Loucy (cell line): ENCODE results near the gene ENDOG.

Source experiments
- H2AFZ ChIP-seq: fragments of 200-600 bp; sonication (generic); 2 replicates; pipeline ENCODE4 v1.6.0; 2016; ENCODE audit warnings: antibody characterized with exemption, mild to moderate bottlenecking, low read length, moderate library complexity
- H3F3A ChIP-seq: fragments of 200-600 bp; 2 replicates; pipeline ENCODE4 v1.6.0; 2016; ENCODE audit warnings: antibody characterized with exemption, low read depth, mild to moderate bottlenecking
- H3K27me3 ChIP-seq: fragments of 200-600 bp; sonication (generic); 2 replicates; pipeline ENCODE4 v1.6.1; 2014; ENCODE audit warnings: low read length, mild to moderate bottlenecking; ENCODE audit not compliant: insufficient read depth, poor library complexity, severe bottlenecking
- H3K36me3 ChIP-seq: fragments of 200-600 bp; sonication (generic); 2 replicates; pipeline ENCODE4 v1.6.1; 2016; ENCODE audit warnings: low read length; ENCODE audit not compliant: insufficient read depth
- H3K4me1 ChIP-seq: fragments of 200-600 bp; sonication (generic); 2 replicates; pipeline ENCODE4 v1.5.1; 2014; ENCODE audit warnings: low read length, mild to moderate bottlenecking; ENCODE audit not compliant: insufficient read depth, poor library complexity, severe bottlenecking
- H3K4me2 ChIP-seq: fragments of 200-600 bp; sonication (generic); 2 replicates; pipeline ENCODE4 v1.6.0; 2014; ENCODE audit warnings: antibody characterized with exemption, low read length, low read depth, mild to moderate bottlenecking; ENCODE audit not compliant: poor library complexity, severe bottlenecking
- H3K4me3 ChIP-seq: fragments of 200-600 bp; sonication (generic); 2 replicates; pipeline ENCODE4 v1.5.1; 2014; ENCODE audit warnings: low read length, mild to moderate bottlenecking, mixed read lengths; ENCODE audit not compliant: poor library complexity, severe bottlenecking
- H3K79me2 ChIP-seq: fragments of 200-600 bp; sonication (generic); 2 replicates; pipeline ENCODE4 v1.6.1; 2014; ENCODE audit warnings: low read length; ENCODE audit not compliant: insufficient read depth
- H3K9ac ChIP-seq: fragments of 200-600 bp; sonication (generic); 2 replicates; pipeline ENCODE4 v1.6.0; 2014; ENCODE audit warnings: mild to moderate bottlenecking, low read depth, low read length, moderate library complexity; ENCODE audit not compliant: poor library complexity, severe bottlenecking
- H3K9me2 ChIP-seq: fragments of 200-600 bp; sonication (generic); replicated peaks from 2 replicates; pipeline ENCODE4 v1.6.1; 2016; ENCODE audit warnings: low read depth, low read length, mixed read lengths
- H3K9me3 ChIP-seq: fragments of 200-600 bp; sonication (generic); 2 replicates; pipeline ENCODE4 v1.6.1; 2014; ENCODE audit warnings: mild to moderate bottlenecking, antibody characterized with exemption, low read length, low read depth; ENCODE audit not compliant: insufficient read depth
- H4K20me1 ChIP-seq: fragments of 200-600 bp; sonication (generic); 2 replicates; pipeline ENCODE4 v1.6.0; 2014; ENCODE audit warnings: antibody characterized with exemption, low read length, mild to moderate bottlenecking; ENCODE audit not compliant: insufficient read depth, poor library complexity, severe bottlenecking
- CTCF ChIP-seq: fragments of 200-600 bp; sonication (generic); conservative IDR thresholded peaks from 2 replicates; pipeline ENCODE4 v1.5.1; 2014; ENCODE audit warnings: mild to moderate bottlenecking, antibody characterized with exemption, low read length
- EZH2phosphoT487 ChIP-seq: fragments of 200-600 bp; IDR thresholded peaks from 2 replicates; pipeline ENCODE4 v1.6.1; 2018; ENCODE audit warnings: antibody characterized with exemption, mild to moderate bottlenecking, moderate library complexity, borderline replicate concordance

The ENDOG gene

GRCh38 chr9:128818099-128818838 is at the start of gene ENDOG:
Gene ENDOG, plus strand, starts transcription at chr9:128818500. Its CDS starts 185 bp downstream, at chr9:128818685.
- H3K27me3 ChIP-seq = no peaks in the 10 kb centered on the region
- peak within 1 kb of the TSS; percentile 58 for H3K9ac ChIP-seq
- peak within 1 kb of the TSS; percentile 73 for H3K4me3 ChIP-seq
- H3K79me2 ChIP-seq = no peaks in the 10 kb centered on the region
- H4K20me1 ChIP-seq = no peaks in the 10 kb centered on the region
- H3K4me1 ChIP-seq = no peaks in the 10 kb centered on the region
- peak within 1 kb of the TSS; percentile 65 for H3K4me2 ChIP-seq
- TF ChIP-seq CTCF (peak; percentile 61), EZH2phosphoT487 (no peak)
- H2AFZ ChIP-seq = peak within 1 kb of the TSS; percentile 82
- H3K36me3 ChIP-seq = peaks cover 8% of the 10 kb centered on the region; the same call in 1 of the 2 replicates
- H3F3A ChIP-seq = no peaks in the 10 kb centered on the region
- no peaks in the 10 kb centered on the region for H3K9me3 ChIP-seq
- H3K9me2 ChIP-seq = no peaks in the 10 kb centered on the region

- Histone ChIP-seq H3K9ac (no peak overlapping the region), H3F3A (no peaks in the 10 kb centered on the region), H3K9me3 (no peaks in the 10 kb centered on the region), H3K9me2 (no peaks in the 10 kb centered on the region), H3K36me3 (no peaks in the 10 kb centered on the region), H3K27me3 (no peaks in the 10 kb centered on the region), H3K4me2 (no peak overlapping the region), H3K4me3 (no peak overlapping the region), H4K20me1 (no peaks in the 10 kb centered on the region), H3K4me1 (peaks cover 4% of the 10 kb centered on the region), H3K79me2 (peaks cover 16% of the 10 kb centered on the region; the same call in 1 of the 2 replicates), H2AFZ (no peak overlapping the region)
- TF ChIP-seq CTCF (no peak), EZH2phosphoT487 (no peak)
These were observed 49.7 kb upstream of the ENDOG start for GRCh38 chr9:128768606-128769005.

GRCh38 chr9:128770286-128771030 is 47.8 kb upstream of the ENDOG start:
- Histone ChIP-seq H3K79me2 (peaks cover 16% of the 10 kb centered on the region; the same call in 1 of the 2 replicates), H3F3A (no peaks in the 10 kb centered on the region), H3K9me3 (no peaks in the 10 kb centered on the region), H3K36me3 (no peaks in the 10 kb centered on the region), H3K4me1 (peaks cover 4% of the 10 kb centered on the region), H2AFZ (no peak overlapping the region), H4K20me1 (no peaks in the 10 kb centered on the region), H3K4me2 (peak overlapping the region; percentile 80), H3K9me2 (no peaks in the 10 kb centered on the region), H3K27me3 (no peaks in the 10 kb centered on the region), H3K4me3 (peak overlapping the region; percentile 92), H3K9ac (peak overlapping the region; percentile 82)
- TF ChIP-seq EZH2phosphoT487 (no peak), CTCF (no peak)
